Calu3 (cell line): ENCODE data around the gene NABP1. TPM values are rescaled to one million over a fixed set of nuclear protein-coding genes. Genes with fewer than 3 reads are reported as not detected.

ENCODE experiments used
- Bru-seq: library from RNA; stranded (reverse); fragments of 400-500 nt; gene quantifications from one replicate; lab custom pipeline; 2021; lab: Mats Ljungman, UMichigan
- BruChase-seq, 2 experiments: library from RNA; stranded (reverse); fragments of 400-500 nt; gene quantifications; one replicate each; lab custom pipeline; 2021; lab: Mats Ljungman, UMichigan
- BruUV-seq: library from RNA; stranded (reverse); fragments of 400-500 nt; replicated peaks from 2 replicates; lab custom pipeline; 2021; lab: Mats Ljungman, UMichigan
- CTCF ChIA-PET: fragments of 300-600 bp; sonication (Branson Sonifier 250); formaldehyde crosslinking; loops from one replicate; lab custom pipeline; 2022; ENCODE audit warnings: antibody characterized with exemption; lab: Charles Lee
- DNase-seq: peaks from one replicate; pipeline ENCODE4 v3.0.0; 2022
- H3K27ac Mint-ChIP-seq: one replicate; pipeline ENCODE4 v1.8.0; 2022; ENCODE audit warnings: mixed read lengths; ENCODE audit not compliant: unreplicated experiment
- H3K27me3 Mint-ChIP-seq: one replicate; pipeline ENCODE4 v1.8.0; 2022; ENCODE audit warnings: mixed read lengths; ENCODE audit not compliant: unreplicated experiment
- H3K36me3 Mint-ChIP-seq: one replicate; pipeline ENCODE4 v1.8.0; 2022; ENCODE audit warnings: mild to moderate bottlenecking, moderate library complexity, mixed read lengths; ENCODE audit not compliant: insufficient read depth, unreplicated experiment
- H3K4me1 Mint-ChIP-seq: one replicate; pipeline ENCODE4 v1.8.0; 2022; ENCODE audit warnings: mild to moderate bottlenecking, low read depth, mixed read lengths; ENCODE audit not compliant: unreplicated experiment
- H3K4me3 Mint-ChIP-seq: one replicate; pipeline ENCODE4 v1.8.0; 2022; ENCODE audit warnings: mild to moderate bottlenecking, low read depth, moderate library complexity, mixed read lengths; ENCODE audit not compliant: unreplicated experiment
- H3K9me3 Mint-ChIP-seq: one replicate; pipeline ENCODE4 v1.8.0; 2022; ENCODE audit warnings: low read depth, mixed read lengths; ENCODE audit not compliant: unreplicated experiment
- intact Hi-C: fragments of 100-400 bp; cut with micrococcal nuclease; formaldehyde crosslinking; loops from one replicate; pipeline ENCODE4 v1.10.0; 2022; ENCODE audit not compliant: unreplicated experiment
- long read RNA-seq: library from polyadenylated mRNA; stranded (forward); transcript quantifications from one replicate; pipeline ENCODE4 v2.0.0, GENCODE V29; 2022
- total RNA-seq: library from RNA; stranded (reverse); gene quantifications from 2 replicates; pipeline ENCODE4 v1.2.3, GENCODE V29; 2022
- TF ChIP-seq, protein P1 (sequence below): fragments of 200-600 bp; IDR thresholded peaks from one replicate; pipeline ENCODE4 v1.8.0; 2022; ENCODE audit warnings: antibody characterized with exemption; ENCODE audit not compliant: unreplicated experiment

The NABP1 gene, protein sequence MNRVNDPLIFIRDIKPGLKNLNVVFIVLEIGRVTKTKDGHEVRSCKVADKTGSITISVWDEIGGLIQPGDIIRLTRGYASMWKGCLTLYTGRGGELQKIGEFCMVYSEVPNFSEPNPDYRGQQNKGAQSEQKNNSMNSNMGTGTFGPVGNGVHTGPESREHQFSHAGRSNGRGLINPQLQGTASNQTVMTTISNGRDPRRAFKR
- total RNA-seq (63.9 and 71.8 TPM in 2 replicates), Bru-seq, nascent RNA (percentile 97 among the genes with signal in this experiment), BruChase-seq, experiment 1, labeled RNA remaining after a 6-hour chase (percentile 96 among the genes with signal in this experiment), BruChase-seq, experiment 2, labeled RNA remaining after a 2-hour chase (percentile 98 among the genes with signal in this experiment)
- long read RNA-seq, transcript NABP1-205 (6 exons, 1,878 nt), result major isoform, 6 of 22 reads
- long read RNA-seq, partial matches to known transcripts, result 7 of 22 reads
- long read RNA-seq, other reads (novel, unspliced or antisense), result 8 of 22 reads

DNA sequence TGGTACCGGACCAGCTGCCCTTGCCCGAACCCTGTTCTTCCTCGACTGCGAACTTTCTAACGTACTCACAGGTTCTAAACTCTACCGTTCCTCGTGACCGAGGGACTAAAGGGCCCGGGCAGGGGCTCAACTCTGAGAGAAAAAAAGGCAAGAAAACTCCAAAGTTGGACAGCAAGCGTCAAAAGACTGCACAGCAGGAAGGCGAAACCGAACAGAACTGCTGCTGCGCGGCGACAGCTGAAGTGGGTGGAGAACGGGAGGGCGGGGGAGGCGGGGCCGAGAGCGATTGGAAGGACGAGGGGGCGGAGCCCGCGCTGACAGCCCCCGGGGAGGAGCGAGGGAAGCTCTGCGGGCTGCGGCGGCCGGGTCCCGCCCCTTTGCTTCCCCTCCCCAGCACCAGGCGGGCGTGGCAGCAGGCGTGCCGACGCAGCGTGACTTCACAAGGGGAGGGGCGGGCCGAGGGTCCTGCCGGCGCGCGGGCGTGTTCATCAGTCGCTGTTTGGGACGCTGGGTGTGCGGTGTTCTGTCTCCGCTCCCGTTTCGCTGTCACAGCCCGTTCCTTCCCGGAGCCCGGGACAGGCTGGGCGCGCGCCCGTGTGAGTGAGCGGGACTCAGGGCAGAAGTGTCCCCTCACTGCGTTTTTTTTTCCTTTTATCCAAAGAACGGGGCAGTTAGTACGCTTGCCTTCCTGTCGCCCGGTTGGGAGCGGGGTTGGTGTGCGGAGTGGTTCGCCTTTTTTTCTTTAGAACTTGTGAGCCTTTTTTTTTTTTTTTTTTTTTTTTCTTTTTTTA, at the start of gene NABP1:
Gene NABP1, plus strand, starts transcription at position 491 of the 791 bp plus-strand sequence. CDS start 479 bp downstream, outside the sequence.
- Mint-ChIP-seq H3K9me3 (no peaks in the 10 kb centered on the region), H3K4me3 (peak within 1 kb of the TSS; percentile 98), H3K27me3 (no peaks in the 10 kb centered on the region), H3K27ac (peak within 1 kb of the TSS; percentile 95), H3K4me1 (peaks cover 21% of the 10 kb centered on the region), H3K36me3 (peaks cover 44% of the 10 kb centered on the region)
- no TSS peak for BruUV-seq
- DNase-seq, result peak; percentile 99
- intact Hi-C loops, result loop anchor here (1.0 kb wide), 1 partner anchor 43 kb away; no protein-coding TSS in a partner anchor
- TF ChIP-seq, protein P1, sequence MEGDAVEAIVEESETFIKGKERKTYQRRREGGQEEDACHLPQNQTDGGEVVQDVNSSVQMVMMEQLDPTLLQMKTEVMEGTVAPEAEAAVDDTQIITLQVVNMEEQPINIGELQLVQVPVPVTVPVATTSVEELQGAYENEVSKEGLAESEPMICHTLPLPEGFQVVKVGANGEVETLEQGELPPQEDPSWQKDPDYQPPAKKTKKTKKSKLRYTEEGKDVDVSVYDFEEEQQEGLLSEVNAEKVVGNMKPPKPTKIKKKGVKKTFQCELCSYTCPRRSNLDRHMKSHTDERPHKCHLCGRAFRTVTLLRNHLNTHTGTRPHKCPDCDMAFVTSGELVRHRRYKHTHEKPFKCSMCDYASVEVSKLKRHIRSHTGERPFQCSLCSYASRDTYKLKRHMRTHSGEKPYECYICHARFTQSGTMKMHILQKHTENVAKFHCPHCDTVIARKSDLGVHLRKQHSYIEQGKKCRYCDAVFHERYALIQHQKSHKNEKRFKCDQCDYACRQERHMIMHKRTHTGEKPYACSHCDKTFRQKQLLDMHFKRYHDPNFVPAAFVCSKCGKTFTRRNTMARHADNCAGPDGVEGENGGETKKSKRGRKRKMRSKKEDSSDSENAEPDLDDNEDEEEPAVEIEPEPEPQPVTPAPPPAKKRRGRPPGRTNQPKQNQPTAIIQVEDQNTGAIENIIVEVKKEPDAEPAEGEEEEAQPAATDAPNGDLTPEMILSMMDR, result no peak
- CTCF ChIA-PET, result interaction anchor here (0.7 kb wide), 1 partner anchor 20 kb away, joined by 3 read pairs; no protein-coding TSS in a partner anchor

DNA sequence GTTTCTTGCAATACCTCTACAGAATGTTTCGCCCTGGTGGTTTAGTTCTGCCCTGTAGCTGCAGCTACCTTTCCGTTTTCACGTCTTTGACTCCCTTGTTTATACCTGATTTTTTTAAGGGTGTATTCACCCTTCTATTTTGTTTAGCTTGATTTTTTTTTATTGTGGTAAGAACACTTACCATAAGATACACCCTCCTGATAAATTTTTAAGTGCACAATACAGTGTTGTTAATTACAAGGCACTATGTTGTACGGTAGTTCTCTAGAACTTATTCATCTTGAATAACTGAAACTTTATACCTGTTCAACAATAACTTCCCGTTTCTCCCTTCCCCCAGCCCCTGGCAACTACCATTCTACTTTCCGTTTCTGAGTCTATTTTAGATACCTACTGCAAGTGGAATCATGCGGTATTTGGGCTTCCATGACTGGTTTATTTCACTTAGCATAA, 48.9 kb upstream of the NABP1 start:
- no peak for DNase-seq
- H3K36me3 Mint-ChIP-seq, result no peaks in the 10 kb centered on the region
- CTCF ChIA-PET, result no interaction called here
- H3K9me3 Mint-ChIP-seq, result no peaks in the 10 kb centered on the region
- TF ChIP-seq, protein P1, result no peak
- intact Hi-C loops, result no loop called here
- H3K4me3 Mint-ChIP-seq, result no peak overlapping the region
- no TSS peak for BruUV-seq
- no peak overlapping the region for H3K27ac Mint-ChIP-seq
- no peaks in the 10 kb centered on the region for H3K27me3 Mint-ChIP-seq
- H3K4me1 Mint-ChIP-seq, result peaks cover 60% of the 10 kb centered on the region

DNA sequence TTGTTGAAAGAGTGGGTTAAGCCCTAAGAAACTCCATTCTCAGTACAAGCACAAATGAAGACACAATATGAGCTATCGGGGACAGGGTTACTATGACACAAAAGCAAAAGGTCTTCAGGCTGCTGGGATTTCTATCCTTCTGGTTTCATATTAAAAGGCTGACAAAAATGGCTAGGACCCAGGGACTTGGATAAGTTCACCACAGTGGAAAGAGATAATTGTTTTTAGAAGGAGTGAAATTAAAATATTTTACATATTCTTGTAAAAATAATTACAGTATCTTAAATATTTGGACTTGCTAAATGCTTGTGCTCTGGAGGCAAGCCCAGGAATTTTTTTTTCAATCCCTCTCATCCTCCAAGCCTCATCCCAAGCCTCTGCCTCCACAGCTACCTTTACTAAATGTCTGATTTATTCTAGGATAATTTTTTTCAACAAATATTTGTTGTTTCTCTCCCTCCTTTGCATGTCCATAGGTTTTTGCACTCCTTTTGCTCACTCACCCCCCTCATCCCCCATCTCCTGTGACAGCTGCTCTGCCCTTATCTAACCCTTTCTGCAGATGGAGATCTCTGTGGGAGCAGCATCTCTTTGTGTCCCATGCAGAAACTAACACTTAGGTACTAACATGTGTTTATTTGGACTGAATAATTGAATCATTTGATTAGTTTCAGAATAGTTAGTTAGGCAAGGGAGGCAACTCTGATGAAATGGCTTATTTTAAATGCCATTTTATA, 47.8 kb upstream of the NABP1 start:
- Mint-ChIP-seq H3K36me3 (no peaks in the 10 kb centered on the region), H3K4me1 (peaks cover 53% of the 10 kb centered on the region), H3K9me3 (no peaks in the 10 kb centered on the region), H3K4me3 (no peak overlapping the region), H3K27ac (no peak overlapping the region), H3K27me3 (no peaks in the 10 kb centered on the region)
- CTCF ChIA-PET, result interaction anchor here (0.6 kb wide), 1 partner anchor 64 kb away, joined by 3 read pairs; no protein-coding TSS in a partner anchor
- TF ChIP-seq, protein P1, result no peak
- intact Hi-C loops, result no loop called here
- DNase-seq, result no peak
- BruUV-seq, result no TSS peak
